WTC11 (cell line): Measurements from ENCODE around the gene FGD2. TPM values are rescaled to one million over a fixed set of nuclear protein-coding genes. Genes with fewer than 3 reads are reported as not detected.
A peak's percentile ranks its signal among the peaks of the same experiment; 100 is the strongest.

Experiments
- ATAC-seq: fragments of 200-7000 bp; cut with Tn5 transposase; 2 replicates; pipeline ENCODE4 v1.10.0; 2021; ENCODE audit warnings: mild to moderate bottlenecking, moderate library complexity
- CTCF ChIA-PET: fragments of 300-600 bp; sonication (Branson Sonifier 250); formaldehyde crosslinking; loops from one replicate; lab custom pipeline; 2021; ENCODE audit warnings: antibody characterized with exemption; lab: Charles Lee
- POLR2A ChIA-PET: fragments of 350-600 bp; sonication (Branson Sonifier 250); formaldehyde crosslinking; loops from one replicate; lab custom pipeline; 2021; ENCODE audit warnings: antibody characterized with exemption; lab: Charles Lee
- DNase-seq: peaks from one replicate; pipeline ENCODE4 v3.0.0; 2021; ENCODE audit warnings: low spot score
- H3K27ac Mint-ChIP-seq: 2 replicates; pipeline ENCODE4 v1.8.0; 2021; ENCODE audit warnings: mixed read lengths
- H3K27me3 Mint-ChIP-seq: 2 replicates; pipeline ENCODE4 v1.8.0; 2021; ENCODE audit warnings: low read depth, mild to moderate bottlenecking, moderate library complexity, mixed read lengths
- H3K36me3 Mint-ChIP-seq: 2 replicates; pipeline ENCODE4 v1.8.0; 2021; ENCODE audit warnings: mixed read lengths
- H3K4me1 Mint-ChIP-seq: 2 replicates; pipeline ENCODE4 v1.8.0; 2022; ENCODE audit warnings: mixed read lengths
- H3K4me3 Mint-ChIP-seq: 2 replicates; pipeline ENCODE4 v1.8.0; 2021; ENCODE audit warnings: mild to moderate bottlenecking, moderate library complexity, mixed read lengths
- H3K9me3 Mint-ChIP-seq: 2 replicates; pipeline ENCODE4 v1.8.0; 2021; ENCODE audit warnings: mixed read lengths
- HMGA2 ChIP-seq: fragments of 250-450 bp; sonication (Bioruptor Pico); IDR thresholded peaks from 2 replicates; pipeline ENCODE4 v1.4.0; 2021; ENCODE audit warnings: mild to moderate bottlenecking, moderate library complexity
- IRF2 ChIP-seq: sonication (generic); formaldehyde crosslinking; IDR thresholded peaks from 2 replicates; pipeline ENCODE4 v1.8.0; 2022; ENCODE audit warnings: low read depth, missing genetic modification reagents, borderline replicate concordance
- JAZF1 ChIP-seq: fragments of 250-450 bp; sonication (Bioruptor Pico); IDR thresholded peaks from 2 replicates; pipeline ENCODE4 v1.9.0; 2021; ENCODE audit warnings: moderate library complexity, mild to moderate bottlenecking, inconsistent platforms
- MYBL2 ChIP-seq: sonication (generic); formaldehyde crosslinking; IDR thresholded peaks from 2 replicates; pipeline ENCODE4 v1.8.1; 2023; ENCODE audit warnings: mild to moderate bottlenecking, moderate library complexity, missing genetic modification reagents
- NFATC4 ChIP-seq: fragments of 250-450 bp; sonication (Bioruptor Pico); IDR thresholded peaks from 2 replicates; pipeline ENCODE4 v1.9.0; 2021; ENCODE audit warnings: mild to moderate bottlenecking
- NFE2L1 ChIP-seq: sonication (generic); formaldehyde crosslinking; IDR thresholded peaks from 2 replicates; pipeline ENCODE4 v1.8.1; 2023; ENCODE audit warnings: missing genetic modification reagents
- PRRX2 ChIP-seq: fragments of 250-450 bp; sonication (Bioruptor Pico); IDR thresholded peaks from 2 replicates; pipeline ENCODE4 v1.8.0; 2021; ENCODE audit warnings: mild to moderate bottlenecking
- SMAD3 ChIP-seq: sonication (generic); formaldehyde crosslinking; IDR thresholded peaks from 2 replicates; pipeline ENCODE4 v1.8.0; 2022; ENCODE audit warnings: missing genetic modification reagents, mild to moderate bottlenecking, borderline replicate concordance
- SOX15 ChIP-seq: fragments of 250-450 bp; sonication (Bioruptor Pico); IDR thresholded peaks from 2 replicates; pipeline ENCODE4 v1.9.0; 2021; ENCODE audit warnings: mild to moderate bottlenecking
- ZNF121 ChIP-seq: sonication (generic); formaldehyde crosslinking; IDR thresholded peaks from 2 replicates; pipeline ENCODE4 v1.8.0; 2023; ENCODE audit warnings: missing genetic modification reagents
- ZNF232 ChIP-seq: sonication (generic); formaldehyde crosslinking; IDR thresholded peaks from 2 replicates; pipeline ENCODE4 v1.8.0; 2022; ENCODE audit warnings: mild to moderate bottlenecking, missing genetic modification reagents
- total RNA-seq: library from RNA; stranded (reverse); gene quantifications from 3 replicates; pipeline ENCODE4 v1.2.3, GENCODE V29; 2021
- TF ChIP-seq, protein P1 (sequence below): sonication (generic); formaldehyde crosslinking; IDR thresholded peaks from 2 replicates; pipeline ENCODE4 v1.8.0; 2023; ENCODE audit warnings: missing genetic modification reagents
- TF ChIP-seq, protein P2 (sequence below): sonication (generic); formaldehyde crosslinking; IDR thresholded peaks from 2 replicates; pipeline ENCODE4 v1.8.1; 2022; ENCODE audit warnings: low read depth, mild to moderate bottlenecking, moderate library complexity, missing genetic modification reagents, borderline replicate concordance
- TF ChIP-seq, protein P3 (sequence below): sonication (generic); formaldehyde crosslinking; IDR thresholded peaks from 2 replicates; pipeline ENCODE4 v1.8.1; 2023; ENCODE audit warnings: mild to moderate bottlenecking, moderate library complexity, missing genetic modification reagents
- TF ChIP-seq, protein P4 (sequence below): fragments of 250-450 bp; sonication (Bioruptor Pico); IDR thresholded peaks from 2 replicates; pipeline ENCODE4 v1.9.0; 2021; ENCODE audit warnings: mild to moderate bottlenecking
- TF ChIP-seq, protein P5 (sequence below): sonication (generic); formaldehyde crosslinking; IDR thresholded peaks from 2 replicates; pipeline ENCODE4 v1.8.1; 2023; ENCODE audit warnings: mild to moderate bottlenecking, missing genetic modification reagents
- TF ChIP-seq, protein P6 (sequence below): sonication (generic); formaldehyde crosslinking; IDR thresholded peaks from 2 replicates; pipeline ENCODE4 v1.8.1; 2022; ENCODE audit warnings: mild to moderate bottlenecking, moderate library complexity, missing genetic modification reagents
- TF ChIP-seq, protein P7 (sequence below): sonication (generic); formaldehyde crosslinking; IDR thresholded peaks from 2 replicates; pipeline ENCODE4 v1.8.0; 2023; ENCODE audit warnings: mild to moderate bottlenecking, missing genetic modification reagents
- TF ChIP-seq, protein P8 (sequence below): sonication (generic); formaldehyde crosslinking; IDR thresholded peaks from 2 replicates; pipeline ENCODE4 v1.8.1; 2022; ENCODE audit warnings: mild to moderate bottlenecking, missing genetic modification reagents, moderate library complexity, borderline replicate concordance
- TF ChIP-seq, protein P9 (sequence below): sonication (generic); formaldehyde crosslinking; IDR thresholded peaks from 2 replicates; pipeline ENCODE4 v1.8.1; 2022; ENCODE audit warnings: missing genetic modification reagents, borderline replicate concordance

FGD2 gene
- total RNA-seq, 1 experiment from 2014 or later = 0.31 TPM

DNA sequence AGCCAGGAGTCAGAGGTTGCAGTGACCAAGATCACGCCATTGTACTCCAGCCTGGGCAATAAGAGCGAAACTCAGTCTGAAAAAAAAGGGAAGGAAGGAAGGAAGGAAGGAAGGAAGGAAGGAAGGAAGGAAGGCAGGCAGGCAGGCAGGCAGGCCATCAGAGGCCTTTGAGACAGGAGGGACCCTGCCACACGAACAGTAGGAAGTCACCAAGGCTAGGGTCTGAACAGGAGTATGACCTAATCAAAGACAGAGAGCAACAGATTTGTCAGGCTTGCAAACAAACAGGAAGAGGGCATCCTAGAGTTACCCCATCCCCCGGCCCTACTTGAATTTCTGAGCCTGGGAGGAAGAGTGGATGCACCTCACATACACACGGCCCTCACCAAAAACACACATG lies 67.1 kb downstream of the FGD2 start:
- POLR2A ChIA-PET = interaction anchor here (1.0 to 1.3 kb wide), 3 partner anchors 12 to 53 kb away, joined by 3 to 6 read pairs (median 3); no protein-coding TSS in a partner anchor
- no peaks in the 10 kb centered on the region for H3K27me3 Mint-ChIP-seq
- peak overlapping the region; percentile 93 for H3K27ac Mint-ChIP-seq
- peaks cover 3% of the 10 kb centered on the region; the same call in 1 of the 2 replicates for H3K9me3 Mint-ChIP-seq
- H3K36me3 Mint-ChIP-seq = no peaks in the 10 kb centered on the region
- H3K4me1 Mint-ChIP-seq = peaks cover 47% of the 10 kb centered on the region
- CTCF ChIA-PET = interaction anchor here (0.7 to 1.9 kb wide), 11 partner anchors 13 to 187 kb away, joined by 3 to 11 read pairs (median 7); partner anchors contain the start of genes C6orf89 and PIM1
- ATAC-seq = peak; percentile 9
- DNase-seq = no peak
- TF ChIP-seq, protein P1, sequence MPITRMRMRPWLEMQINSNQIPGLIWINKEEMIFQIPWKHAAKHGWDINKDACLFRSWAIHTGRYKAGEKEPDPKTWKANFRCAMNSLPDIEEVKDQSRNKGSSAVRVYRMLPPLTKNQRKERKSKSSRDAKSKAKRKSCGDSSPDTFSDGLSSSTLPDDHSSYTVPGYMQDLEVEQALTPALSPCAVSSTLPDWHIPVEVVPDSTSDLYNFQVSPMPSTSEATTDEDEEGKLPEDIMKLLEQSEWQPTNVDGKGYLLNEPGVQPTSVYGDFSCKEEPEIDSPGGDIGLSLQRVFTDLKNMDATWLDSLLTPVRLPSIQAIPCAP = no peak
- no peak for TF ChIP-seq PRRX2 (CRISPR knock-in tag)
- no peak for TF ChIP-seq IRF2 (CRISPR knock-in tag)
- TF ChIP-seq, protein P2, sequence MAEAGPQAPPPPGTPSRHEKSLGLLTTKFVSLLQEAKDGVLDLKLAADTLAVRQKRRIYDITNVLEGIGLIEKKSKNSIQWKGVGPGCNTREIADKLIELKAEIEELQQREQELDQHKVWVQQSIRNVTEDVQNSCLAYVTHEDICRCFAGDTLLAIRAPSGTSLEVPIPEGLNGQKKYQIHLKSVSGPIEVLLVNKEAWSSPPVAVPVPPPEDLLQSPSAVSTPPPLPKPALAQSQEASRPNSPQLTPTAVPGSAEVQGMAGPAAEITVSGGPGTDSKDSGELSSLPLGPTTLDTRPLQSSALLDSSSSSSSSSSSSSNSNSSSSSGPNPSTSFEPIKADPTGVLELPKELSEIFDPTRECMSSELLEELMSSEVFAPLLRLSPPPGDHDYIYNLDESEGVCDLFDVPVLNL = no peak
- TF ChIP-seq JAZF1 (CRISPR knock-in tag) = no peak
- TF ChIP-seq, protein P3, sequence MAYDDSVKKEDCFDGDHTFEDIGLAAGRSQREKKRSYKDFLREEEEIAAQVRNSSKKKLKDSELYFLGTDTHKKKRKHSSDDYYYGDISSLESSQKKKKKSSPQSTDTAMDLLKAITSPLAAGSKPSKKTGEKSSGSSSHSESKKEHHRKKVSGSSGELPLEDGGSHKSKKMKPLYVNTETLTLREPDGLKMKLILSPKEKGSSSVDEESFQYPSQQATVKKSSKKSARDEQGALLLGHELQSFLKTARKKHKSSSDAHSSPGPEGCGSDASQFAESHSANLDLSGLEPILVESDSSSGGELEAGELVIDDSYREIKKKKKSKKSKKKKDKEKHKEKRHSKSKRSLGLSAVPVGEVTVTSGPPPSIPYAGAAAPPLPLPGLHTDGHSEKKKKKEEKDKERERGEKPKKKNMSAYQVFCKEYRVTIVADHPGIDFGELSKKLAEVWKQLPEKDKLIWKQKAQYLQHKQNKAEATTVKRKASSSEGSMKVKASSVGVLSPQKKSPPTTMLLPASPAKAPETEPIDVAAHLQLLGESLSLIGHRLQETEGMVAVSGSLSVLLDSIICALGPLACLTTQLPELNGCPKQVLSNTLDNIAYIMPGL = no peak
- TF ChIP-seq, protein P4, sequence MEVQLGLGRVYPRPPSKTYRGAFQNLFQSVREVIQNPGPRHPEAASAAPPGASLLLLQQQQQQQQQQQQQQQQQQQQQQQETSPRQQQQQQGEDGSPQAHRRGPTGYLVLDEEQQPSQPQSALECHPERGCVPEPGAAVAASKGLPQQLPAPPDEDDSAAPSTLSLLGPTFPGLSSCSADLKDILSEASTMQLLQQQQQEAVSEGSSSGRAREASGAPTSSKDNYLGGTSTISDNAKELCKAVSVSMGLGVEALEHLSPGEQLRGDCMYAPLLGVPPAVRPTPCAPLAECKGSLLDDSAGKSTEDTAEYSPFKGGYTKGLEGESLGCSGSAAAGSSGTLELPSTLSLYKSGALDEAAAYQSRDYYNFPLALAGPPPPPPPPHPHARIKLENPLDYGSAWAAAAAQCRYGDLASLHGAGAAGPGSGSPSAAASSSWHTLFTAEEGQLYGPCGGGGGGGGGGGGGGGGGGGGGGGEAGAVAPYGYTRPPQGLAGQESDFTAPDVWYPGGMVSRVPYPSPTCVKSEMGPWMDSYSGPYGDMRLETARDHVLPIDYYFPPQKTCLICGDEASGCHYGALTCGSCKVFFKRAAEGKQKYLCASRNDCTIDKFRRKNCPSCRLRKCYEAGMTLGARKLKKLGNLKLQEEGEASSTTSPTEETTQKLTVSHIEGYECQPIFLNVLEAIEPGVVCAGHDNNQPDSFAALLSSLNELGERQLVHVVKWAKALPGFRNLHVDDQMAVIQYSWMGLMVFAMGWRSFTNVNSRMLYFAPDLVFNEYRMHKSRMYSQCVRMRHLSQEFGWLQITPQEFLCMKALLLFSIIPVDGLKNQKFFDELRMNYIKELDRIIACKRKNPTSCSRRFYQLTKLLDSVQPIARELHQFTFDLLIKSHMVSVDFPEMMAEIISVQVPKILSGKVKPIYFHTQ (CRISPR knock-in tag) = no peak
- TF ChIP-seq HMGA2 (CRISPR knock-in tag) = no peak
- TF ChIP-seq ZNF121 (CRISPR knock-in tag) = no peak
- TF ChIP-seq, protein P5, sequence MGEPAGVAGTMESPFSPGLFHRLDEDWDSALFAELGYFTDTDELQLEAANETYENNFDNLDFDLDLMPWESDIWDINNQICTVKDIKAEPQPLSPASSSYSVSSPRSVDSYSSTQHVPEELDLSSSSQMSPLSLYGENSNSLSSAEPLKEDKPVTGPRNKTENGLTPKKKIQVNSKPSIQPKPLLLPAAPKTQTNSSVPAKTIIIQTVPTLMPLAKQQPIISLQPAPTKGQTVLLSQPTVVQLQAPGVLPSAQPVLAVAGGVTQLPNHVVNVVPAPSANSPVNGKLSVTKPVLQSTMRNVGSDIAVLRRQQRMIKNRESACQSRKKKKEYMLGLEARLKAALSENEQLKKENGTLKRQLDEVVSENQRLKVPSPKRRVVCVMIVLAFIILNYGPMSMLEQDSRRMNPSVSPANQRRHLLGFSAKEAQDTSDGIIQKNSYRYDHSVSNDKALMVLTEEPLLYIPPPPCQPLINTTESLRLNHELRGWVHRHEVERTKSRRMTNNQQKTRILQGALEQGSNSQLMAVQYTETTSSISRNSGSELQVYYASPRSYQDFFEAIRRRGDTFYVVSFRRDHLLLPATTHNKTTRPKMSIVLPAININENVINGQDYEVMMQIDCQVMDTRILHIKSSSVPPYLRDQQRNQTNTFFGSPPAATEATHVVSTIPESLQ = no peak
- TF ChIP-seq, protein P6, sequence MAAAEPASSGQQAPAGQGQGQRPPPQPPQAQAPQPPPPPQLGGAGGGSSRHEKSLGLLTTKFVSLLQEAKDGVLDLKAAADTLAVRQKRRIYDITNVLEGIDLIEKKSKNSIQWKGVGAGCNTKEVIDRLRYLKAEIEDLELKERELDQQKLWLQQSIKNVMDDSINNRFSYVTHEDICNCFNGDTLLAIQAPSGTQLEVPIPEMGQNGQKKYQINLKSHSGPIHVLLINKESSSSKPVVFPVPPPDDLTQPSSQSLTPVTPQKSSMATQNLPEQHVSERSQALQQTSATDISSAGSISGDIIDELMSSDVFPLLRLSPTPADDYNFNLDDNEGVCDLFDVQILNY (CRISPR knock-in tag) = no peak
- no peak for TF ChIP-seq SOX15 (CRISPR knock-in tag)
- no peak for TF ChIP-seq NFE2L1 (CRISPR knock-in tag)
- TF ChIP-seq, protein P7, sequence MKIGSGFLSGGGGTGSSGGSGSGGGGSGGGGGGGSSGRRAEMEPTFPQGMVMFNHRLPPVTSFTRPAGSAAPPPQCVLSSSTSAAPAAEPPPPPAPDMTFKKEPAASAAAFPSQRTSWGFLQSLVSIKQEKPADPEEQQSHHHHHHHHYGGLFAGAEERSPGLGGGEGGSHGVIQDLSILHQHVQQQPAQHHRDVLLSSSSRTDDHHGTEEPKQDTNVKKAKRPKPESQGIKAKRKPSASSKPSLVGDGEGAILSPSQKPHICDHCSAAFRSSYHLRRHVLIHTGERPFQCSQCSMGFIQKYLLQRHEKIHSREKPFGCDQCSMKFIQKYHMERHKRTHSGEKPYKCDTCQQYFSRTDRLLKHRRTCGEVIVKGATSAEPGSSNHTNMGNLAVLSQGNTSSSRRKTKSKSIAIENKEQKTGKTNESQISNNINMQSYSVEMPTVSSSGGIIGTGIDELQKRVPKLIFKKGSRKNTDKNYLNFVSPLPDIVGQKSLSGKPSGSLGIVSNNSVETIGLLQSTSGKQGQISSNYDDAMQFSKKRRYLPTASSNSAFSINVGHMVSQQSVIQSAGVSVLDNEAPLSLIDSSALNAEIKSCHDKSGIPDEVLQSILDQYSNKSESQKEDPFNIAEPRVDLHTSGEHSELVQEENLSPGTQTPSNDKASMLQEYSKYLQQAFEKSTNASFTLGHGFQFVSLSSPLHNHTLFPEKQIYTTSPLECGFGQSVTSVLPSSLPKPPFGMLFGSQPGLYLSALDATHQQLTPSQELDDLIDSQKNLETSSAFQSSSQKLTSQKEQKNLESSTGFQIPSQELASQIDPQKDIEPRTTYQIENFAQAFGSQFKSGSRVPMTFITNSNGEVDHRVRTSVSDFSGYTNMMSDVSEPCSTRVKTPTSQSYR = no peak
- TF ChIP-seq SMAD3 (CRISPR knock-in tag) = no peak
- TF ChIP-seq, protein P8, sequence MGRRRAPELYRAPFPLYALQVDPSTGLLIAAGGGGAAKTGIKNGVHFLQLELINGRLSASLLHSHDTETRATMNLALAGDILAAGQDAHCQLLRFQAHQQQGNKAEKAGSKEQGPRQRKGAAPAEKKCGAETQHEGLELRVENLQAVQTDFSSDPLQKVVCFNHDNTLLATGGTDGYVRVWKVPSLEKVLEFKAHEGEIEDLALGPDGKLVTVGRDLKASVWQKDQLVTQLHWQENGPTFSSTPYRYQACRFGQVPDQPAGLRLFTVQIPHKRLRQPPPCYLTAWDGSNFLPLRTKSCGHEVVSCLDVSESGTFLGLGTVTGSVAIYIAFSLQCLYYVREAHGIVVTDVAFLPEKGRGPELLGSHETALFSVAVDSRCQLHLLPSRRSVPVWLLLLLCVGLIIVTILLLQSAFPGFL (CRISPR knock-in tag) = no peak
- no peak for TF ChIP-seq MYBL2 (CRISPR knock-in tag)
- no peak for TF ChIP-seq ZNF232 (CRISPR knock-in tag)
- TF ChIP-seq, protein P9, sequence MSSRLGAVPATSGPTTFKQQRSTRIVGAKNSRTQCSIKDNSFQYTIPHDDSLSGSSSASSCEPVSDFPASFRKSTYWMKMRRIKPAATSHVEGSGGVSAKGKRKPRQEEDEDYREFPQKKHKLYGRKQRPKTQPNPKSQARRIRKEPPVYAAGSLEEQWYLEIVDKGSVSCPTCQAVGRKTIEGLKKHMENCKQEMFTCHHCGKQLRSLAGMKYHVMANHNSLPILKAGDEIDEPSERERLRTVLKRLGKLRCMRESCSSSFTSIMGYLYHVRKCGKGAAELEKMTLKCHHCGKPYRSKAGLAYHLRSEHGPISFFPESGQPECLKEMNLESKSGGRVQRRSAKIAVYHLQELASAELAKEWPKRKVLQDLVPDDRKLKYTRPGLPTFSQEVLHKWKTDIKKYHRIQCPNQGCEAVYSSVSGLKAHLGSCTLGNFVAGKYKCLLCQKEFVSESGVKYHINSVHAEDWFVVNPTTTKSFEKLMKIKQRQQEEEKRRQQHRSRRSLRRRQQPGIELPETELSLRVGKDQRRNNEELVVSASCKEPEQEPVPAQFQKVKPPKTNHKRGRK (CRISPR knock-in tag) = no peak
- TF ChIP-seq NFATC4 (CRISPR knock-in tag) = no peak
- H3K4me3 Mint-ChIP-seq = no peak overlapping the region
